ENCODE measurements around the gene MSANTD2. TPM values are rescaled to one million over a fixed set of nuclear protein-coding genes. Genes with fewer than 3 reads are reported as not detected.
A peak's percentile ranks its signal among the peaks of the same experiment; 100 is the strongest.

Gene MSANTD2
- total and polyA plus RNA-seq, 3 donors from 2014 or later, result 7.4 to 19.1 (median 11.3) TPM

DNA sequence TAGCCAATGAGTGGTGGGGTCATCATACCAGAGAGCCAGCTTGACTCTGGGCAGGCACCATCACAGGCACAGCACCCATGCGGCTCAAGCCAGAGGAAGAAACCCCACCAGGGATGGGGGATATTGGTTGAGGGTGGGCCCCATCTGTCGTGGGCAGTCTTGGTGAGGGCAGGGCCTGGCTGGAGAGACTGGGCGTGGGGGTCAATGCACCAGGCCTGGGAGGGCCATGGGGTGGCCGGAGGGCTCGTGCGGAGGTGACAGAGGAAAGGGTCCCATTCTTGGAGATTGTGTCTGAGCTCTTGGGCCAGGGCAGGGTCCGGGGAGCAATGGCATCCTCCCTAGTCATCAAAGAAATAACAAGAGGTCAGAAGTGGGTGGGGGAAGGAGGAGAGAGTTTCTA lies 46.6 kb downstream of the MSANTD2 start:
- intact Hi-C loops (cut with DNase I; ENCODE audit: low total_unique reads), result no loop called here
- WGBS, 2 donors, result 82 to 89% methylated on average over 6 to 7 of the region's 7 CpGs
- Histone ChIP-seq H3K4me1 (peaks cover 12% of the 10 kb centered on the region), H3K27ac (no peak overlapping the region), H3K9me3 (no peaks in the 10 kb centered on the region), H3K27me3 (no peaks in the 10 kb centered on the region), H3K36me3 (ENCODE audit: low read depth, missing control alignments) (no peaks in the 10 kb centered on the region), H3K4me3 (no peak overlapping the region)
- TF ChIP-seq, protein P1, sequence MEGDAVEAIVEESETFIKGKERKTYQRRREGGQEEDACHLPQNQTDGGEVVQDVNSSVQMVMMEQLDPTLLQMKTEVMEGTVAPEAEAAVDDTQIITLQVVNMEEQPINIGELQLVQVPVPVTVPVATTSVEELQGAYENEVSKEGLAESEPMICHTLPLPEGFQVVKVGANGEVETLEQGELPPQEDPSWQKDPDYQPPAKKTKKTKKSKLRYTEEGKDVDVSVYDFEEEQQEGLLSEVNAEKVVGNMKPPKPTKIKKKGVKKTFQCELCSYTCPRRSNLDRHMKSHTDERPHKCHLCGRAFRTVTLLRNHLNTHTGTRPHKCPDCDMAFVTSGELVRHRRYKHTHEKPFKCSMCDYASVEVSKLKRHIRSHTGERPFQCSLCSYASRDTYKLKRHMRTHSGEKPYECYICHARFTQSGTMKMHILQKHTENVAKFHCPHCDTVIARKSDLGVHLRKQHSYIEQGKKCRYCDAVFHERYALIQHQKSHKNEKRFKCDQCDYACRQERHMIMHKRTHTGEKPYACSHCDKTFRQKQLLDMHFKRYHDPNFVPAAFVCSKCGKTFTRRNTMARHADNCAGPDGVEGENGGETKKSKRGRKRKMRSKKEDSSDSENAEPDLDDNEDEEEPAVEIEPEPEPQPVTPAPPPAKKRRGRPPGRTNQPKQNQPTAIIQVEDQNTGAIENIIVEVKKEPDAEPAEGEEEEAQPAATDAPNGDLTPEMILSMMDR (IDR thresholded peaks at IDR 0.05), result no peak
- TF ChIP-seq POLR2A (IDR thresholded peaks at IDR 0.05), result no peak
- no peak for DNase-seq

- Histone ChIP-seq H3K27ac (no peak overlapping the region), H3K4me3 (no peak overlapping the region), H3K36me3 (ENCODE audit: low read depth, missing control alignments) (no peaks in the 10 kb centered on the region), H3K4me1 (peaks cover 8% of the 10 kb centered on the region), H3K9me3 (no peaks in the 10 kb centered on the region), H3K27me3 (no peaks in the 10 kb centered on the region)
- intact Hi-C loops (cut with DNase I; ENCODE audit: low total_unique reads), result no loop called here
- no peak for TF ChIP-seq POLR2A (IDR thresholded peaks at IDR 0.05)
- no peak for DNase-seq
These were observed 47.0 kb downstream of the MSANTD2 start for GRCh38 chr11:124753205-124753604.

DNA sequence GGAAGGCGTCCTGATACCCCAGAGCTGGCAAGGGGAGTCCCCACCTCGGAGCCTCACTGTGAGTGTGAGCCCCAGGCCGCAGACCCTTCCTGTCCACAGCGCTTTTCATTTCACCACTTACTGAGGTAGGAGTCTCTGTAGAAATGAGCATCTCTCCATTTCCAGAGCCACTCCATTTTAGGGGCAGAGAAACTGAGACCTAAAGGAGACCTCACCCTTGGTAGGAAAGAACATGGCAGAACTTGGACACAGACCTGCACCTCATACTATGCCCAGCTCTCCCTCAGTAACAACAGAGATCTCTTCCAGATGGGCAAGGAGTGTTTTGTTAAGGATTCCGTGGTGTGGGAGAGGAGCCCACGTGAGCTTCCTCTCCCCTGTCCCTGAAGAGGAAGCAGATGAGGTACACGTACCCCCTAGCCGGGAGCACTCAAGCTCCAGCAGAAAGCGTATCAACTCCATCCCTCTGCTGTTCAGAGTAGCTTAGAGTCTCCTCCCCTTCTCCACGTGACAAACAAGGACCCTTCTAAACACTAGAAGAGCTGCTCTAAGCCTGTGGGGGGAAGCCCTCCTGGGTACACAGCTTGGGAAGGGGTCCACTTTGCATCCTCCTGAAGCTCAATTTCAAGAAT lies 47.6 kb downstream of the MSANTD2 start:
- intact Hi-C loops (cut with DNase I; ENCODE audit: low total_unique reads), result no loop called here
- Histone ChIP-seq H3K4me1 (peaks cover 5% of the 10 kb centered on the region), H3K4me3 (no peak overlapping the region), H3K9me3 (no peaks in the 10 kb centered on the region), H3K36me3 (ENCODE audit: low read depth, missing control alignments) (no peaks in the 10 kb centered on the region), H3K27ac (no peak overlapping the region), H3K27me3 (no peaks in the 10 kb centered on the region)
- TF ChIP-seq, protein P1 (IDR thresholded peaks at IDR 0.05), result no peak
- no peak for TF ChIP-seq POLR2A (IDR thresholded peaks at IDR 0.05)
- DNase-seq, result no peak
- WGBS, 2 donors, result 20 to 42% methylated on average over 10 of the region's 10 CpGs

DNA sequence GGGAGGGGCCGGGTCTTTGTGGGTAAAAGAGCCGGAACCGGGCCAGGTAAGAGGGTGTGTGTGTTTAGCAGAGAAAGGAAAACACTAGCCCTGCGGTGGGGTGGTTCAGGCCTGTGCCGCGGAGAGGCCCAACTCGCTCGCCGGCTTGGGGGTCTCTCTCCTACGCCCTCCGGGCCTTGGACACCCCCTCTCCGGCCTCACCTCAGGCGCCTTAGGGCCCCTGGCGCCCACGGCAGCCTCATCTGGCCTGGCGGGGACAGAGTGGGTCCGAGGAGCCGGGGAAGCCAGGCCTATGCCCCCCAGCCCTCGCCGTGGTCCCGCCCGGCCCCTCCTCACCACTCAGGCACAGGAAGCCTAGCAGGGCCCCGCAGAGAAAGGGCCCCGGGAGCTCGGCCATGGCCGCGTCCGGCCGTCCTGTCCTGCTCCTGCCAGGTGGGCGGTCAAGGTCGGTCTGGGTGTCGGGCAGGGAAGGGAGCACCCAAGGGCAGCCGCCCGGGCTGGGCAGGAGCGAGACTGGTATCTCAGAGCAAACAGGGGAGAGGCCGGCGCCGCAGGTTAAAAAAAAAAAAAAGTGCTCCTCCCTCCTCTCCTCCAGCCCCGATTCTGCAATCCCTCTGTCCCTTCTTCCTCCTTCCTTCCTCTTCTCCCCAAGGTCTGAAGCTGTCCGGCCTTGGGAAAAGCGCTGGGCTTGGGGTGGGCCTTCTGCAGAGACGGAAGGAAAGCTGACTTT lies 48.3 kb downstream of the MSANTD2 start, which contains the start of gene VSIG2:
TSS of gene VSIG2 (minus strand) at position 515 of the 730 bp plus-strand sequence. CDS start at position 397, 118 bp downstream.
- DNase-seq, result no peak
- H3K9me3 ChIP-seq, result no peaks in the 10 kb centered on the region
- WGBS, 2 donors, result 14 to 18% methylated on average over 19 to 41 of the region's 42 CpGs
- intact Hi-C loops (cut with DNase I; ENCODE audit: low total_unique reads), result no loop called here
- H3K36me3 ChIP-seq (ENCODE audit: low read depth, missing control alignments), result no peaks in the 10 kb centered on the region
- H3K4me3 ChIP-seq, result peak within 1 kb of the TSS in 1 of 2 donors; percentile 43
- TF ChIP-seq POLR2A (IDR thresholded peaks at IDR 0.05), result no peak
- TF ChIP-seq, protein P1 (IDR thresholded peaks at IDR 0.05), result no peak
- H3K27me3 ChIP-seq, result no peaks in the 10 kb centered on the region
- H3K4me1 ChIP-seq, result peaks cover 5% of the 10 kb centered on the region
- H3K27ac ChIP-seq, result no peak within 1 kb of the TSS

- WGBS, 2 donors, result 18 to 39% methylated on average over 11 of the region's 11 CpGs
- TF ChIP-seq, protein P1 (IDR thresholded peaks at IDR 0.05), result no peak
- no peak for TF ChIP-seq POLR2A (IDR thresholded peaks at IDR 0.05)
- Histone ChIP-seq H3K4me1 (peaks cover 5% of the 10 kb centered on the region), H3K27ac (no peak overlapping the region), H3K9me3 (no peaks in the 10 kb centered on the region), H3K36me3 (ENCODE audit: low read depth, missing control alignments) (no peaks in the 10 kb centered on the region), H3K4me3 (peak overlapping the region in 1 of 2 donors; percentile 43), H3K27me3 (no peaks in the 10 kb centered on the region)
- no peak for DNase-seq
- intact Hi-C loops (cut with DNase I; ENCODE audit: low total_unique reads), result no loop called here
These were observed 48.8 kb downstream of the MSANTD2 start for GRCh38 chr11:124751391-124751740.
